ENCODE measurements around the gene FAM161B. TPM values are rescaled to one million over a fixed set of nuclear protein-coding genes. Genes with fewer than 3 reads are reported as not detected.

The FAM161B gene
- total and polyA plus RNA-seq, 2 of the 13 experiments (the other 11 are each of a cell fraction or from before 2014, with no cell fraction given) = 1.6 to 2.0 TPM

DNA sequence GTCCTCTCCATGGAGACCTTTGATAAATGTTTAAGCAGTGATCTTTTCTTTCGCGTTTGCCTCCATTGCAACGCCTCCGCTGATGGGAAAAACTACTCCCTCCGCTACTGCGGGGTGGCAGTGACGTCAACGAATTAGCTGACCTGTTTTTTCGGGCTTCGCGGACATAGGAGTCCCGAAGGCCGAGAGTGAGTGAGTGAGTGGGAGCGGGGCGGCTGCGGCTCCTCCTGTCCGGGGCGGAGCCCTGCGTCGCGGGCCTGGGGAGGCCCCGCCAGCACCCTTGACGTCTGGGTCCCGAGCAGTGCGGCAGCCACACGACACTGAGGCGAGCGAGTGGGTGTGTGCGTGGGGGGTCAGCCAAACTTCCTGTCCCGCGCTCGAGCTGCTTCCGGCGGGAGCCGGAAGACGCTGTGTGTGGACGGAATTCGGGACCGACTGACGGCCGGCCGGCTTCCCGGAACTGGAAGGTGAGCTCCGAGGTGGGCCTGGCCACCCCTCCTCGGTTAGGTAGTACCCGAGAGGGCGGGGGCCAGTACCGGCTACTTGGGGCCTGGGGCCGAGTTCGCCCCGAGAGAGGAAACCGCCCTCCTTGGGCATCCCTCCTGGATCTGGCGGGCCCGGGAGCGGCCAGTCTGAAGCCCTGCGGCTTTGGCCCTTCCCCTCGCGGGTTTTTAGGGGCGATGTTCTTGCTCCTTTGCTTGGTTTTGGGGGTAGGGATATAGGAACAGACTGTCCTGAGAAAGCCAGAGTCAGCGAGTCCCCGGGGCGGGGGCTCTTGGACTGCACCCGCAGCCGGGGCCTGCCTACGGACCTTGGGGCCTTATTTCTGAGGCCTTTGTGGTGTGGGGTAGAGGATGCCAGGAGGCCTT is 63.2 kb downstream of the FAM161B start, which contains the start of gene ZNF410 (continued):
- TF ChIP-seq, protein P1, sequence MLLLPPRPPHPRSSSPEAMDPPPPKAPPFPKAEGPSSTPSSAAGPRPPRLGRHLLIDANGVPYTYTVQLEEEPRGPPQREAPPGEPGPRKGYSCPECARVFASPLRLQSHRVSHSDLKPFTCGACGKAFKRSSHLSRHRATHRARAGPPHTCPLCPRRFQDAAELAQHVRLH (CRISPR knock-in tag; IDR thresholded peaks at IDR 0.05; ENCODE audit: borderline replicate concordance, low read depth) = peak; percentile 62; the same call in 1 of the 2 replicates
- TF ChIP-seq HNF4A (CRISPR knock-in tag; IDR thresholded peaks at IDR 0.05) (peak; percentile 47), SIX1 (CRISPR knock-in tag; IDR thresholded peaks at IDR 0.05; ENCODE audit: borderline replicate concordance) (no peak), CENPT (CRISPR knock-in tag; IDR thresholded peaks at IDR 0.05; ENCODE audit: low read depth) (peak; percentile 57; the same call in 1 of the 2 replicates), ZBTB3 (CRISPR knock-in tag; IDR thresholded peaks at IDR 0.05; ENCODE audit: borderline replicate concordance, low read depth) (peak; percentile 55; the same call in 1 of the 2 replicates), ZNF207 (IDR thresholded peaks at IDR 0.05; ENCODE audit: borderline replicate concordance) (no peak), ATF7 (IDR thresholded peaks at IDR 0.05) (peak; percentile 73), ATF7 (CRISPR knock-in tag; IDR thresholded peaks at IDR 0.05) (peak; percentile 91), ATF7-NPFF (CRISPR knock-in tag; IDR thresholded peaks at IDR 0.05; ENCODE audit: low read depth) (peak; percentile 62; the same call in 1 of the 2 replicates)
- TF ChIP-seq, protein P2, sequence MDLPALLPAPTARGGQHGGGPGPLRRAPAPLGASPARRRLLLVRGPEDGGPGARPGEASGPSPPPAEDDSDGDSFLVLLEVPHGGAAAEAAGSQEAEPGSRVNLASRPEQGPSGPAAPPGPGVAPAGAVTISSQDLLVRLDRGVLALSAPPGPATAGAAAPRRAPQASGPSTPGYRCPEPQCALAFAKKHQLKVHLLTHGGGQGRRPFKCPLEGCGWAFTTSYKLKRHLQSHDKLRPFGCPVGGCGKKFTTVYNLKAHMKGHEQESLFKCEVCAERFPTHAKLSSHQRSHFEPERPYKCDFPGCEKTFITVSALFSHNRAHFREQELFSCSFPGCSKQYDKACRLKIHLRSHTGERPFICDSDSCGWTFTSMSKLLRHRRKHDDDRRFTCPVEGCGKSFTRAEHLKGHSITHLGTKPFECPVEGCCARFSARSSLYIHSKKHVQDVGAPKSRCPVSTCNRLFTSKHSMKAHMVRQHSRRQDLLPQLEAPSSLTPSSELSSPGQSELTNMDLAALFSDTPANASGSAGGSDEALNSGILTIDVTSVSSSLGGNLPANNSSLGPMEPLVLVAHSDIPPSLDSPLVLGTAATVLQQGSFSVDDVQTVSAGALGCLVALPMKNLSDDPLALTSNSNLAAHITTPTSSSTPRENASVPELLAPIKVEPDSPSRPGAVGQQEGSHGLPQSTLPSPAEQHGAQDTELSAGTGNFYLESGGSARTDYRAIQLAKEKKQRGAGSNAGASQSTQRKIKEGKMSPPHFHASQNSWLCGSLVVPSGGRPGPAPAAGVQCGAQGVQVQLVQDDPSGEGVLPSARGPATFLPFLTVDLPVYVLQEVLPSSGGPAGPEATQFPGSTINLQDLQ (CRISPR knock-in tag; IDR thresholded peaks at IDR 0.05) = peak; percentile 78; the same call in 1 of the 2 replicates
- TF ChIP-seq, protein P3, sequence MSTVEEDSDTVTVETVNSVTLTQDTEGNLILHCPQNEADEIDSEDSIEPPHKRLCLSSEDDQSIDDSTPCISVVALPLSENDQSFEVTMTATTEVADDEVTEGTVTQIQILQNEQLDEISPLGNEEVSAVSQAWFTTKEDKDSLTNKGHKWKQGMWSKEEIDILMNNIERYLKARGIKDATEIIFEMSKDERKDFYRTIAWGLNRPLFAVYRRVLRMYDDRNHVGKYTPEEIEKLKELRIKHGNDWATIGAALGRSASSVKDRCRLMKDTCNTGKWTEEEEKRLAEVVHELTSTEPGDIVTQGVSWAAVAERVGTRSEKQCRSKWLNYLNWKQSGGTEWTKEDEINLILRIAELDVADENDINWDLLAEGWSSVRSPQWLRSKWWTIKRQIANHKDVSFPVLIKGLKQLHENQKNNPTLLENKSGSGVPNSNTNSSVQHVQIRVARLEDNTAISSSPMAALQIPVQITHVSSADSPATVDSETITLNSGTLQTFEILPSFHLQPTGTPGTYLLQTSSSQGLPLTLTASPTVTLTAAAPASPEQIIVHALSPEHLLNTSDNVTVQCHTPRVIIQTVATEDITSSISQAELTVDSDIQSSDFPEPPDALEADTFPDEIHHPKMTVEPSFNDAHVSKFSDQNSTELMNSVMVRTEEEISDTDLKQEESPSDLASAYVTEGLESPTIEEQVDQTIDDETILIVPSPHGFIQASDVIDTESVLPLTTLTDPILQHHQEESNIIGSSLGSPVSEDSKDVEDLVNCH (CRISPR knock-in tag; IDR thresholded peaks at IDR 0.05) = no peak
- TF ChIP-seq, protein P4, sequence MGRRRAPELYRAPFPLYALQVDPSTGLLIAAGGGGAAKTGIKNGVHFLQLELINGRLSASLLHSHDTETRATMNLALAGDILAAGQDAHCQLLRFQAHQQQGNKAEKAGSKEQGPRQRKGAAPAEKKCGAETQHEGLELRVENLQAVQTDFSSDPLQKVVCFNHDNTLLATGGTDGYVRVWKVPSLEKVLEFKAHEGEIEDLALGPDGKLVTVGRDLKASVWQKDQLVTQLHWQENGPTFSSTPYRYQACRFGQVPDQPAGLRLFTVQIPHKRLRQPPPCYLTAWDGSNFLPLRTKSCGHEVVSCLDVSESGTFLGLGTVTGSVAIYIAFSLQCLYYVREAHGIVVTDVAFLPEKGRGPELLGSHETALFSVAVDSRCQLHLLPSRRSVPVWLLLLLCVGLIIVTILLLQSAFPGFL (CRISPR knock-in tag; IDR thresholded peaks at IDR 0.05) = no peak

Measured in HepG2 (cell line).